GM12864 (cell line): ENCODE results near the gene CORIN.

Source experiments
- DNase-seq: peaks from one replicate; pipeline ENCODE4 v3.0.0-alpha.2; 2011; ENCODE audit warnings: low read depth
- H3K4me3 ChIP-seq: 2 replicates; pipeline ENCODE4 v1.5.1; 2011; ENCODE audit warnings: mild to moderate bottlenecking, low read depth, low read length, control low read depth
- CTCF ChIP-seq: IDR thresholded peaks from 2 replicates; pipeline ENCODE4 v1.5.1; 2011; ENCODE audit warnings: low read depth, mild to moderate bottlenecking, moderate library complexity, low read length, control low read depth, inconsistent platforms; ENCODE audit errors: missing control alignments

The CORIN gene

GRCh38 chr4:47837908-47838294 is at the start of gene CORIN:
CORIN (minus strand) TSS chr4:47838067; CDS start chr4:47837949, 118 bp downstream.
- DNase-seq, result no peak
- peak within 1 kb of the TSS; percentile 60 for H3K4me3 ChIP-seq
- no peak for TF ChIP-seq CTCF

- no peak for TF ChIP-seq CTCF
These were observed 44.4 kb upstream of the CORIN start for GRCh38 chr4:47882228-47882627.

GRCh38 chr4:47879458-47879857 is 41.6 kb upstream of the CORIN start:
- H3K4me3 ChIP-seq, result no peak overlapping the region
- no peak for TF ChIP-seq CTCF
- no peak for DNase-seq

More at GRCh38 chr4:47882228-47882627, 44.4 kb upstream of the CORIN start:
- no peak for DNase-seq
- H3K4me3 ChIP-seq, result no peak overlapping the region

GRCh38 chr4:47876784-47877546 is 39.1 kb upstream of the CORIN start:
- TF ChIP-seq CTCF, result no peak
- H3K4me3 ChIP-seq, result no peak overlapping the region
- DNase-seq, result no peak

GRCh38 chr4:47876310-47876709 is 38.4 kb upstream of the CORIN start:
- no peak for TF ChIP-seq CTCF
- no peak for DNase-seq
- no peak overlapping the region for H3K4me3 ChIP-seq

GRCh38 chr4:47873877-47874541 is 36.1 kb upstream of the CORIN start:
- no peak for TF ChIP-seq CTCF
- DNase-seq, result no peak
- H3K4me3 ChIP-seq, result no peak overlapping the region
